GM23338 (cell line): ENCODE measurements around the gene CPA3. TPM values are rescaled to one million over a fixed set of nuclear protein-coding genes. Genes with fewer than 3 reads are reported as not detected.
A peak's percentile ranks its signal among the peaks of the same experiment; 100 is the strongest.

Experiments
- ATAC-seq: fragments of 200-7000 bp; cut with Tn5 transposase; 3 replicates; pipeline ENCODE4 v1.9.1; 2020
- DNase-seq: peaks from one replicate; pipeline ENCODE4 v3.0.0-alpha.2; 2015; ENCODE audit warnings: low spot score
- H2AFZ ChIP-seq: fragments of 200-600 bp; sonication (generic); 2 replicates; pipeline ENCODE4 v1.8.0; 2016; ENCODE audit warnings: antibody characterized with exemption, mild to moderate bottlenecking, moderate library complexity
- H3F3A ChIP-seq: fragments of 200-600 bp; sonication (generic); replicated peaks from 2 replicates; pipeline ENCODE4 v1.8.0; 2017; ENCODE audit warnings: antibody characterized with exemption, mixed run types, low read depth
- H3K27ac ChIP-seq: fragments of 200-600 bp; sonication (generic); 2 replicates; pipeline ENCODE4 v1.6.1; 2016; ENCODE audit warnings: low read depth
- H3K27me3 ChIP-seq: fragments of 200-600 bp; sonication (generic); 2 replicates; pipeline ENCODE4 v1.8.0; 2016; ENCODE audit warnings: mild to moderate bottlenecking, mixed run types, moderate library complexity; ENCODE audit not compliant: insufficient read depth
- H3K36me3 ChIP-seq: fragments of 200-600 bp; sonication (generic); 2 replicates; pipeline ENCODE4 v1.8.0; 2016; ENCODE audit warnings: mild to moderate bottlenecking; ENCODE audit not compliant: insufficient read depth
- H3K4me1 ChIP-seq: fragments of 200-600 bp; sonication (generic); 2 replicates; pipeline ENCODE4 v1.8.0; 2016; ENCODE audit warnings: mild to moderate bottlenecking, moderate library complexity; ENCODE audit not compliant: insufficient read depth
- H3K4me2 ChIP-seq: fragments of 200-600 bp; sonication (generic); 2 replicates; pipeline ENCODE4 v1.7.1; 2017; ENCODE audit warnings: mixed run types
- H3K4me3 ChIP-seq: fragments of 200-600 bp; sonication (generic); 2 replicates; pipeline ENCODE4 v1.6.1; 2016; ENCODE audit warnings: mixed run types
- H3K79me2 ChIP-seq: fragments of 200-600 bp; sonication (generic); replicated peaks from 2 replicates; pipeline ENCODE4 v1.8.0; 2017; ENCODE audit warnings: mild to moderate bottlenecking; ENCODE audit not compliant: insufficient read depth
- H3K9me2 ChIP-seq: fragments of 200-600 bp; sonication (generic); 2 replicates; pipeline ENCODE4 v1.8.0; 2017; ENCODE audit not compliant: insufficient read depth
- H4K20me1 ChIP-seq: fragments of 200-600 bp; sonication (generic); replicated peaks from 2 replicates; pipeline ENCODE4 v1.8.0; 2017; ENCODE audit warnings: mild to moderate bottlenecking; ENCODE audit not compliant: insufficient read depth
- H3K27ac Mint-ChIP-seq: 2 replicates; pipeline ENCODE4 v1.8.0; 2020; ENCODE audit warnings: inconsistent platforms, mild to moderate bottlenecking, moderate library complexity, mixed read lengths
- H3K27me3 Mint-ChIP-seq: 3 replicates; pipeline ENCODE4 v1.8.0; 2022; ENCODE audit warnings: low read depth, mild to moderate bottlenecking, moderate library complexity, mixed read lengths, inconsistent platforms; ENCODE audit not compliant: insufficient read depth, poor library complexity
- H3K36me3 Mint-ChIP-seq: 3 replicates; pipeline ENCODE4 v1.8.0; 2021; ENCODE audit warnings: low read depth, mild to moderate bottlenecking, inconsistent platforms, moderate library complexity, mixed read lengths
- H3K4me1 Mint-ChIP-seq: 3 replicates; pipeline ENCODE4 v1.8.0; 2020; ENCODE audit warnings: mild to moderate bottlenecking, inconsistent platforms, mixed read lengths
- H3K4me3 Mint-ChIP-seq: 3 replicates; pipeline ENCODE4 v1.8.0; 2021; ENCODE audit warnings: moderate library complexity, mild to moderate bottlenecking, inconsistent platforms, mixed read lengths
- H3K9me3 Mint-ChIP-seq: 3 replicates; pipeline ENCODE4 v1.8.0; 2020; ENCODE audit warnings: moderate library complexity, mild to moderate bottlenecking, inconsistent platforms, mixed read lengths
- CREB1 ChIP-seq: fragments of 250-450 bp; sonication (Bioruptor Pico); IDR thresholded peaks from 2 replicates; pipeline ENCODE4 v1.5.0; 2020; ENCODE audit warnings: low read depth, mild to moderate bottlenecking, moderate library complexity
- CTCF ChIP-seq, 2 experiments: fragments of 200-600 bp in 1 of 2; sonication (generic) in 1 of 2; conservative IDR thresholded peaks; 2 replicates each; pipeline versions ENCODE4 v1.5.1 to v1.6.1; 2016 to 2017; ENCODE audit warnings: antibody characterized with exemption in 2 of 2, low read depth in 2 of 2, mild to moderate bottlenecking in 2 of 2, moderate library complexity in 1 of 2
- EZH2 ChIP-seq: fragments of 200-600 bp; sonication (generic); IDR thresholded peaks from one replicate; pipeline ENCODE4 v1.8.0; 2017; ENCODE audit warnings: antibody characterized with exemption, mild to moderate bottlenecking, low read depth; ENCODE audit not compliant: unreplicated experiment
- EZH2phosphoT487 ChIP-seq: fragments of 200-600 bp; sonication (generic); IDR thresholded peaks from one replicate; pipeline ENCODE4 v1.8.1; 2018; ENCODE audit warnings: antibody characterized with exemption; ENCODE audit not compliant: unreplicated experiment
- JUNB ChIP-seq: IDR thresholded peaks from one replicate; pipeline ENCODE4 v1.6.1; 2016; ENCODE audit warnings: antibody characterized with exemption; ENCODE audit not compliant: unreplicated experiment
- POLR2AphosphoS5 ChIP-seq: IDR thresholded peaks from 2 replicates; pipeline ENCODE4 v1.6.1; 2016; ENCODE audit warnings: antibody characterized with exemption, low read depth
- REST ChIP-seq: IDR thresholded peaks from one replicate; pipeline ENCODE4 v1.6.1; 2018; ENCODE audit warnings: antibody characterized with exemption; ENCODE audit not compliant: unreplicated experiment
- STAT1 ChIP-seq: IDR thresholded peaks from one replicate; pipeline ENCODE4 v1.6.1; 2016; ENCODE audit warnings: antibody characterized with exemption; ENCODE audit not compliant: unreplicated experiment
- ZNF114 ChIP-seq: fragments of 250-450 bp; sonication (Bioruptor Pico); IDR thresholded peaks from 2 replicates; pipeline ENCODE4 v1.5.0; 2020; ENCODE audit warnings: mild to moderate bottlenecking, moderate library complexity
- ZNF331 ChIP-seq: fragments of 250-450 bp; sonication (Bioruptor Pico); IDR thresholded peaks from 2 replicates; pipeline ENCODE4 v1.5.0; 2020; ENCODE audit warnings: low read depth, mild to moderate bottlenecking, moderate library complexity
- ZNF462 ChIP-seq: fragments of 250-450 bp; sonication (Bioruptor Pico); IDR thresholded peaks from 2 replicates; pipeline ENCODE4 v1.5.0; 2020; ENCODE audit warnings: mild to moderate bottlenecking, moderate library complexity
- polyA plus RNA-seq: library from polyadenylated mRNA; unstranded; fragments of >200 nt; fragmentation: Nextera tagmentation; extraction: Ambion mirVana; gene quantifications from 2 replicates; pipeline ENCODE4 v1.2.1, GENCODE V29; 2016
- total RNA-seq: library from RNA; depleted of rRNA; stranded (reverse); fragments of >200 nt; shearing (Covaris generic); gene quantifications from 2 replicates; pipeline ENCODE4 v1.2.3, GENCODE V29; 2014

CPA3 gene
- total and polyA plus RNA-seq, 2 experiments from 2014 or later, result not detected

GRCh38 chr3:148861277-148861869, 3.7 kb upstream of the CPA3 start:
- peak; percentile 45; the same call in 2 of the 3 replicates for ATAC-seq
- Histone ChIP-seq H3K27ac (no peak overlapping the region), H3K4me2 (no peak overlapping the region), H3K9me2 (no peaks in the 10 kb centered on the region), H3K36me3 (no peaks in the 10 kb centered on the region), H3K4me1 (no peaks in the 10 kb centered on the region), H2AFZ (no peak overlapping the region), H4K20me1 (no peaks in the 10 kb centered on the region), H3K79me2 (no peaks in the 10 kb centered on the region), H3F3A (no peaks in the 10 kb centered on the region), H3K4me3 (no peak overlapping the region), H3K27me3 (no peaks in the 10 kb centered on the region)
- Mint-ChIP-seq H3K27ac (no peak overlapping the region), H3K27me3 (no peaks in the 10 kb centered on the region), H3K4me3 (no peak overlapping the region), H3K9me3 (no peaks in the 10 kb centered on the region), H3K36me3 (no peaks in the 10 kb centered on the region), H3K4me1 (no peaks in the 10 kb centered on the region)
- peak; percentile 52 for DNase-seq
- no peak for TF ChIP-seq JUNB
- TF ChIP-seq CTCF (conservative IDR thresholded peaks at IDR 0.05; ENCODE audit: low read depth in 2 of 2), result peak; percentile 75 to 91

GRCh38 chr3:148863297-148863696, 1.8 kb upstream of the CPA3 start:
- no peaks in the 10 kb centered on the region for H3K4me1 Mint-ChIP-seq
- H3K4me1 ChIP-seq, result no peaks in the 10 kb centered on the region
- H3F3A ChIP-seq, result no peaks in the 10 kb centered on the region
- ATAC-seq (no peak), DNase-seq (no peak)
- no peak overlapping the region for H3K27ac ChIP-seq
- no peaks in the 10 kb centered on the region for H3K27me3 ChIP-seq
- H3K9me3 Mint-ChIP-seq, result no peaks in the 10 kb centered on the region
- H3K27me3 Mint-ChIP-seq, result no peaks in the 10 kb centered on the region
- no peak overlapping the region for H3K4me2 ChIP-seq
- H3K4me3 Mint-ChIP-seq, result no peak overlapping the region
- H3K36me3 ChIP-seq, result no peaks in the 10 kb centered on the region
- H3K36me3 Mint-ChIP-seq, result no peaks in the 10 kb centered on the region
- H3K9me2 ChIP-seq, result no peaks in the 10 kb centered on the region
- H3K79me2 ChIP-seq, result no peaks in the 10 kb centered on the region
- 0 out of 2 replicates have a peak overlapping the region, but pooled peaks have one; percentile 34 for H2AFZ ChIP-seq
- H3K27ac Mint-ChIP-seq, result no peak overlapping the region
- no peaks in the 10 kb centered on the region for H4K20me1 ChIP-seq
- H3K4me3 ChIP-seq, result no peak overlapping the region
- no peak for TF ChIP-seq EZH2
- no peak for TF ChIP-seq POLR2AphosphoS5
- no peak for TF ChIP-seq CREB1 (CRISPR knock-in tag)
- no peak for TF ChIP-seq STAT1
- no peak for TF ChIP-seq ZNF331
- TF ChIP-seq ZNF114 (CRISPR knock-in tag), result no peak
- TF ChIP-seq JUNB, result no peak
- no peak for TF ChIP-seq EZH2phosphoT487
- no peak for TF ChIP-seq REST
- no peak for TF ChIP-seq ZNF462 (CRISPR knock-in tag)
